Activated naive CD8-positive, alpha-beta T cell treated with anti-CD3 and anti-CD28 coated beads, Interleukin-2, amount 50 U/mL, for 24 hours (primary cell): ENCODE results near the gene GLIPR2.
"Not testable (repeated sequence)": the region's sequence is repeated elsewhere in the genome, so short reads cannot be mapped to it uniquely, and the experiment has no call there.

Experiments used
- ATAC-seq: fragments of 150-1000 bp; cut with Tn5 transposase; one replicate; pipeline ENCODE4 v1.10.0; 2021
- DNase-seq: peaks from one replicate; pipeline ENCODE4 v3.0.0; 2021
- H3K27ac Mint-ChIP-seq: one replicate; pipeline ENCODE4 v1.8.0; 2021; ENCODE audit warnings: mild to moderate bottlenecking, mixed read lengths
- H3K27me3 Mint-ChIP-seq: one replicate; pipeline ENCODE4 v1.8.0; 2021; ENCODE audit warnings: mixed read lengths
- H3K36me3 Mint-ChIP-seq: one replicate; pipeline ENCODE4 v1.8.0; 2021; ENCODE audit warnings: low read depth, mixed read lengths
- H3K4me1 Mint-ChIP-seq: one replicate; pipeline ENCODE4 v1.8.0; 2021; ENCODE audit warnings: mixed read lengths
- H3K4me3 Mint-ChIP-seq: one replicate; pipeline ENCODE4 v1.8.0; 2021; ENCODE audit warnings: mild to moderate bottlenecking, moderate library complexity, mixed read lengths
- H3K9me3 Mint-ChIP-seq: one replicate; pipeline ENCODE4 v1.8.0; 2021; ENCODE audit warnings: mixed read lengths

Gene GLIPR2

GRCh38 chr9:36174731-36175130, 38.2 kb downstream of the GLIPR2 start:
- ATAC-seq (no peak), DNase-seq (no peak)
- H3K4me3 Mint-ChIP-seq, result no peak overlapping the region
- no peak overlapping the region for H3K27ac Mint-ChIP-seq
- H3K4me1 Mint-ChIP-seq, result no peaks in the 10 kb centered on the region
- H3K27me3 Mint-ChIP-seq, result no peaks in the 10 kb centered on the region
- no peaks in the 10 kb centered on the region for H3K9me3 Mint-ChIP-seq
- H3K36me3 Mint-ChIP-seq, result no peaks in the 10 kb centered on the region

- not testable (repeated sequence) for H3K4me3 Mint-ChIP-seq, H3K27ac Mint-ChIP-seq, H3K9me3 Mint-ChIP-seq, H3K4me1 Mint-ChIP-seq, H3K36me3 Mint-ChIP-seq, ATAC-seq, DNase-seq, H3K27me3 Mint-ChIP-seq
These were observed 38.7 kb downstream of the GLIPR2 start for GRCh38 chr9:36175209-36175608.

DNA sequence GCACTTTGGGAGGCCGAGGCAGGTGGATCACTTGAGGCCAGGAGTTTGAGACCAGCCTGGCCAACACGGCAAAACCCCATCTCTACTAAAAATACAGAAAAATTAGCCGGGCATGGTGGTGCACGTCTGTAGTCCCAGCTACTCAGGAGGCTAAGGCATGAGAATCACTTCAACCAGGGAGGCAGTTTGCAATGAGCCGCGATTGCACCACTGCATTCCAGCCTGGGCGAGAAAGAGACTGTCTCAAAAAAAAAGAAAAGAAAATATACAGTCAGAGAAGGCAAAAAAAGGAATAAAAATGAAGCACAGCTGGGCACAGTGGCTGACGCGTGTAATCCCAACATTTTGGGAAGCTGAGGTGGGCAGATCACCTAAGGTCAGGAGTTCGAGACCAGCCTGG, 40.0 kb downstream of the GLIPR2 start:
- not testable (repeated sequence) for H3K4me1 Mint-ChIP-seq, H3K9me3 Mint-ChIP-seq, H3K27me3 Mint-ChIP-seq, DNase-seq, H3K36me3 Mint-ChIP-seq, ATAC-seq, H3K4me3 Mint-ChIP-seq, H3K27ac Mint-ChIP-seq

DNA sequence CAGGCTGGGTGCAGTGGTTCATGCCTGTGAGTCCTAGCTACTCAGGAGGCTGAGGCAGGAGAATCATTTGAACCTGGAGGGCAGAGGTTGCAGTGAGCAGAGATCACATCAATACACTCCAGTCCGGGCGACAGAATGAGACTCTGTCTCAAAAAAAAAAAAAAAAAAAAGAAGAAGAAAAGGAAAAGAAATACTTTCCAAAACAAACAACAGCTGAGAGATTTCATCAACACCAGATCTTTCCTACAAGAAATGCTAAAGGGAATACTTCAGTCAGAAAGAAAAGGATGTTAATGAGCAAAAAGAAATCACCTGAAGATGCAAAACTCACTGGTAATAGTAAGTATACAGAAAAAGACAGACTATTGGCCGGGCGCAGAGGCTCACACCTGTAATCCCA, 41.0 kb downstream of the GLIPR2 start:
- no peak for DNase-seq
- H3K9me3 Mint-ChIP-seq, result no peaks in the 10 kb centered on the region
- H3K27ac Mint-ChIP-seq, result no peak overlapping the region
- H3K36me3 Mint-ChIP-seq, result no peaks in the 10 kb centered on the region
- H3K4me3 Mint-ChIP-seq, result no peak overlapping the region
- no peaks in the 10 kb centered on the region for H3K4me1 Mint-ChIP-seq
- H3K27me3 Mint-ChIP-seq, result no peaks in the 10 kb centered on the region
- ATAC-seq, result no peak

DNA sequence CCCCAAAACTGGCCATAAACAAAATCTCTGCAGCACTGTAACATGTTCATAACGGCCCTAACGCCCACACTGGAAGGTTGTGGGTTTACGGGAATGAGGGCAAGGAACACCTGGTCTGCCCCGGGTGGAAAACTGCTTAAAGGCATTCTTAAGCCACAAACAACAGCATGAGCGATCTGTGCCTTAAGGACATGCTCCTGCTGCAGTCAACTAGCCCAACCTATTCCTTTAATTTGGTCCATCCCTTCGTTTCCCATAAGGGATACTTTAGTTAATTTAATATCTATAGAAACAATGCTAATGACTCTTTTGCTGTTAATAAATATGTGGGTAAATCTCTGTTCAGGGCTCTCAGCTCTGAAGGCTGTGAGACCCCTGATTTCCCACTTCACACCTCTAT, 43.7 kb downstream of the GLIPR2 start:
- not testable (repeated sequence) for H3K27ac Mint-ChIP-seq, DNase-seq, H3K27me3 Mint-ChIP-seq, H3K36me3 Mint-ChIP-seq, ATAC-seq, H3K9me3 Mint-ChIP-seq, H3K4me3 Mint-ChIP-seq, H3K4me1 Mint-ChIP-seq

DNA sequence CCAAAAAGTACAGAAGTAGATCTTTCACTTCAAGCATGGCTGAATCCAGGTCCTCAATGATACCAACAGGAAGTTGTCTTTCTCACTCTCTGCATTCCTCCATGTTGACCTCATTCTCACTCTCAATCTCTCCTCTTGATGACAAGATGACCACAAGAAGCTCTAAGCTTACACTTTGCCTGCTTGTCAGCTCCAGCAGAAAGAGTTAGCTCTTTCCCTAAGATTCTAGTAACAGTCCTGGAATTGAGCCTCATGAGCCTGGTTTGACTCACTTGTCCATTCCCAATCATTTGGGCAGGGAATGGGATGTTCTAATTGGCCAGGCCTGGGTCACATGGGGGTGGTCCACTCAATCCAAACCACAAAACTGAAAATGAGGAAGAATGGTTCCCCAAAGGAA, 50.9 kb downstream of the GLIPR2 start:
- Mint-ChIP-seq H3K4me1 (peaks cover 19% of the 10 kb centered on the region), H3K27me3 (peaks cover 6% of the 10 kb centered on the region), H3K27ac (no peak overlapping the region), H3K4me3 (no peak overlapping the region), H3K9me3 (no peaks in the 10 kb centered on the region), H3K36me3 (peaks cover 4% of the 10 kb centered on the region)
- ATAC-seq (no peak), DNase-seq (no peak)

DNA sequence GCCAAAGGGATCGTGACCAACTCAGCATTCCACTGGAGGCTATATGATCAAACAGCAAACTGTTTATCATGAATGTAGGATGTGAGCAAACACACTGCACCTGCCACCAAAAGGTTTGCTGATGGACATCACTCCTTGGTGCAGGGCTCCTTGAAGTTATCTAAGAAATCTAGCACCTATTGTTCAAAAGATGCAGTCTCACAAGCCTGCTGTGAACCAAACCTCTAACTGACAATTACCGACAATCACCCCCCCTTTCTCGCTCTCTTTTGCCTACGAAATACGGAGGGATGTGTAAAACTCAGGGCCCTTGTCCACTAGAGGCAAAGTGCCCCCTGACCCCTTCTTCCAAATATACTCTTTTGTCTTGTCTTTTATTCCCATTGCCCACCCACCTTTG, 51.7 kb downstream of the GLIPR2 start:
- Mint-ChIP-seq H3K27me3 (peaks cover 6% of the 10 kb centered on the region), H3K4me1 (peaks cover 27% of the 10 kb centered on the region), H3K4me3 (no peak overlapping the region), H3K36me3 (peaks cover 8% of the 10 kb centered on the region), H3K9me3 (no peaks in the 10 kb centered on the region), H3K27ac (no peak overlapping the region)
- DNase-seq (no peak), ATAC-seq (no peak)

DNA sequence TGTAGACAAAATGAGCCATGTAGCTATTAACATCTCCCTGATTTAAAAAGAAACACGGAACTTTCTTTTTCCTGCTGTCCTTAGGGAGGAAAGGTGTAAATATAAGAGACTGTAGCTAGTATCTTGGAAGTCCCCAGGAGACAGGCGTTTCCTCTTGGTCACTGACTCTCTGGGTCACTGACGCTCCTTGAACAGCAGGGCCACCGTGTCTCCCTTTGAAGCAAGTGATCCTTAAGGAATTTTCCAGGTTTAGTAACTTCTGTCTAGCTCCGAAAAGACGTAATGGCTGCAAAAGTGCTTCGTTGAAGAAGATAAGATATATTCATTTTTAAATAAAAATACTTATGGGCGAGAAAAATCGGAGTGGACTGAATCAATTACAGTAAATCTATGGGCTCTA, 53.4 kb downstream of the GLIPR2 start:
- ATAC-seq, result no peak
- peaks cover 43% of the 10 kb centered on the region for H3K4me1 Mint-ChIP-seq
- H3K4me3 Mint-ChIP-seq, result peak overlapping the region; percentile 98

GRCh38 chr9:36190388-36191289, 54.1 kb downstream of the GLIPR2 start, which contains the start of gene CLTA:
CLTA (plus strand) TSS chr9:36190921; CDS start chr9:36191057, 136 bp downstream.
- peaks cover 48% of the 10 kb centered on the region for H3K4me1 Mint-ChIP-seq
- H3K9me3 Mint-ChIP-seq, result no peaks in the 10 kb centered on the region
- H3K27me3 Mint-ChIP-seq, result peaks cover 6% of the 10 kb centered on the region
- ATAC-seq (peak; percentile 100), DNase-seq (peak; percentile 93)
- H3K36me3 Mint-ChIP-seq, result peaks cover 23% of the 10 kb centered on the region
- H3K27ac Mint-ChIP-seq, result peak within 1 kb of the TSS; percentile 87
- H3K4me3 Mint-ChIP-seq, result peak within 1 kb of the TSS; percentile 98

More for the DNA sequence above, 53.4 kb downstream of the GLIPR2 start:
- peaks cover 17% of the 10 kb centered on the region for H3K36me3 Mint-ChIP-seq
- no peak for DNase-seq
- no peaks in the 10 kb centered on the region for H3K9me3 Mint-ChIP-seq
- H3K27ac Mint-ChIP-seq, result no peak overlapping the region
- peaks cover 6% of the 10 kb centered on the region for H3K27me3 Mint-ChIP-seq

DNA sequence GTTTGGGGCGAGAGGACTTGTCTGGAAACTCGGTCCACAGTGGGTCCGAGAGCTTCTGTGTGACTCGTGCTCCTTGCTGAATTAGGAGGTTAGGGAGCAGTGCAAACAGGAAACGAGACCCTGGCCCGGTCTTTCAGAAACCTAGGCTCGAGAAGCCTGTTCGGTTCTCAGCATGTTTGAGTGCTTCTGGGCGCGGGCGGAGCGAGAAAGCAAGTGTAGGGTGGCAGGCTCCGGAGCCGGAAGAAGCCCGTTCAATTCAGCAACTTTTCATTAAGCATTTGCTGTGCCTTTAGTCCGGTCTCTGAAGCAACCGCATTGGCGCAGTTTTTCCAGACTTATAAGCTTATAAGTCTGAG, 54.7 kb downstream of the GLIPR2 start:
- ATAC-seq, result no peak
- Mint-ChIP-seq H3K27me3 (peaks cover 6% of the 10 kb centered on the region), H3K4me1 (peaks cover 48% of the 10 kb centered on the region), H3K9me3 (no peaks in the 10 kb centered on the region), H3K4me3 (peak overlapping the region; percentile 98), H3K27ac (peak overlapping the region; percentile 69), H3K36me3 (peaks cover 23% of the 10 kb centered on the region)
- DNase-seq, result peak; percentile 46

- peak overlapping the region; percentile 69 for H3K27ac Mint-ChIP-seq
- peak overlapping the region; percentile 98 for H3K4me3 Mint-ChIP-seq
- no peaks in the 10 kb centered on the region for H3K9me3 Mint-ChIP-seq
- H3K36me3 Mint-ChIP-seq, result peaks cover 25% of the 10 kb centered on the region
- H3K27me3 Mint-ChIP-seq, result peaks cover 6% of the 10 kb centered on the region
- DNase-seq, result no peak
- ATAC-seq, result no peak
- peaks cover 48% of the 10 kb centered on the region for H3K4me1 Mint-ChIP-seq
These were observed 55.2 kb downstream of the GLIPR2 start for GRCh38 chr9:36191686-36192085.

DNA sequence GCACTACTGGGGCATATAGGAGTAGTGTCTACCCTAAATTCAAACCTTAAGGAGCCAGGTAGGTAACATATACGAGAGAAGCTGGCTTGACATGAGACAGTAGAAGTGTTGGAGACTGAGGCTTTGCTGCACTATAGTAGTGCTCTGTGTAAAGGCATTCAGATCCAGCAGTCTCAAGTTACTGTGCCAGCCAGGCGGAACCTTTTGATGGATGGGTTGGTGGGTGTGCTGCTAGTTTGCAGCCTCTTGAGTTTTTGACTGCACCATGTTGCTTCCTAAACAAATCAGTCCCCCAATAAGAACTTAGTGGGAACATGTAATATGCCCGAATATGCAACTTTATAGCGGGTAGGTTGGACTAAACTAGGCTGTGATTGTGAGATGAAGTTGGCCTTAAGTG, 55.7 kb downstream of the GLIPR2 start:
- DNase-seq (no peak), ATAC-seq (no peak)
- Mint-ChIP-seq H3K4me3 (peak overlapping the region; percentile 98), H3K4me1 (peaks cover 46% of the 10 kb centered on the region), H3K36me3 (peaks cover 27% of the 10 kb centered on the region), H3K27ac (no peak overlapping the region), H3K9me3 (no peaks in the 10 kb centered on the region), H3K27me3 (peaks cover 6% of the 10 kb centered on the region)

- Mint-ChIP-seq H3K27me3 (peaks cover 6% of the 10 kb centered on the region), H3K36me3 (peaks cover 32% of the 10 kb centered on the region), H3K4me3 (peak overlapping the region; percentile 98), H3K4me1 (peaks cover 45% of the 10 kb centered on the region), H3K27ac (peak overlapping the region; percentile 35), H3K9me3 (no peaks in the 10 kb centered on the region)
- DNase-seq, result no peak
- ATAC-seq, result no peak
These were observed 56.5 kb downstream of the GLIPR2 start for GRCh38 chr9:36193023-36193422.

DNA sequence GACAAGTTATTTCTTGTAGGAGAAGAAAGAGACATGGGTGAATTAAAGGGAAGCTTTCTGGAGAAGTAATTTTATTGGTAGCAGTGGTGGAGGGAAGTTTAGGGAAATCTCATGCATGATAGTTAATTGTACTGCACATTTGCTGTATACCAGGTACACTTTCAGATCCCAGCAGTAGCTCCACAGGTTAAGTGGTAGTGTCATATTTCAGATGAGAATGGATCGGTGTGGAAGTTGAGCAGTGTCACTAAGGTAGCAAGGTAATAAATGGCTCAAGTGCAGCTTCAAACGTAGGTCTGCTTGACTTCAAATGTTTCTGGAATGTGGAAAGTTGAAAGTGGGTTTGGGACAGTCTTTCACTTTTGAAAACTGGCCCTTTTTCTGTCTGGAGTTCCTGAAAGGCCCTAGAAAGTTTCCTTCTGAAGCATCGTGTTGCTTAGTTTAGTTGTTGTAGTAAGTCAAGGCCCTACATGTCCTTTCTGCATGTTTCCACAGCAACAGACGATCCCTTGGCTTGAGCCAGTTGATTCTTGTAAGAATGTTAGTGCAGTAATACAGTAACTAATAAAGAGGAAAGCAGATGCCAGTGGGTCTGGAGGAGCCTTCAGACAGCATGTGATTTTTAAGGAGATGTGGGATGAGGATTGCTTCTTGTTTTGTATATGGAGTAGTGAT, 57.9 kb downstream of the GLIPR2 start:
- peaks cover 45% of the 10 kb centered on the region for H3K4me1 Mint-ChIP-seq

DNA sequence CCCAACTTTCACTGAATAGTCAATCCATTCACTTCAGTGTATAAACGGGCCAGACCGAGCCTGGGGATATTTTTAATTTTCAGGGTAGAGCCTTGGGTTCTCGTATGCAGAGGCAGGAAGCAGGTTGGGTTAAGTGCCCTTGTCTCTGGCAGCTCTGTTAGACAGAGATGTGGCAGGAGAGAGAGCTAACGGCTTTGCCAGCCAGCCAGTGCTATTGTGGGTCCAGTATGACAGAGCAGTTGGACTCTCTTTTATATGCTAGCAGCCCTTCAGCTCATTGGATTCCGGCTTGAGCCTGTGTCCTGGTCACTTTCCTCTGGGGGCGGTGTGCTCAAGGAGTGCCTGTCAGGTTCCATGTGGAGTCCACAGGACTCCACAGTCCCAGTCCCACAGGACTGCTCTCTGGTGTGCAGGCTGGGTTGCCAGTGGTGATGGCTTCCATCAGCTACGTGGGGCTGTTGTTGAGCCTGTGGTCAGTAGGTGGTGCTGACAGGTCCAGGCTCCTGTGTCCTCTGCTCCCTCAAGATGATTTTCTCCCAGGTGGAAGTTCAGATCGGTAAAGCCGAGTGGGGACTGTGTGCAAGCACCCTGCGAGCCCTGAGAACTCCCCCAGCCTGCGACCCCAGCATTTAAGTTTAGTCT, 68.5 kb downstream of the GLIPR2 start:
- no peaks in the 10 kb centered on the region for H3K27me3 Mint-ChIP-seq
- no peaks in the 10 kb centered on the region for H3K9me3 Mint-ChIP-seq
- ATAC-seq (no peak), DNase-seq (no peak)
- peaks cover 45% of the 10 kb centered on the region for H3K4me1 Mint-ChIP-seq
- no peak overlapping the region for H3K4me3 Mint-ChIP-seq
- H3K36me3 Mint-ChIP-seq, result peaks cover 77% of the 10 kb centered on the region
- H3K27ac Mint-ChIP-seq, result no peak overlapping the region

More for the DNA sequence above, 57.9 kb downstream of the GLIPR2 start:
- H3K36me3 Mint-ChIP-seq, result peaks cover 37% of the 10 kb centered on the region
- ATAC-seq (no peak), DNase-seq (no peak)
- no peaks in the 10 kb centered on the region for H3K9me3 Mint-ChIP-seq
- no peak overlapping the region for H3K4me3 Mint-ChIP-seq
- H3K27me3 Mint-ChIP-seq, result peaks cover 2% of the 10 kb centered on the region
- no peak overlapping the region for H3K27ac Mint-ChIP-seq
